ENCODE data around the gene SPEG.

DNA sequence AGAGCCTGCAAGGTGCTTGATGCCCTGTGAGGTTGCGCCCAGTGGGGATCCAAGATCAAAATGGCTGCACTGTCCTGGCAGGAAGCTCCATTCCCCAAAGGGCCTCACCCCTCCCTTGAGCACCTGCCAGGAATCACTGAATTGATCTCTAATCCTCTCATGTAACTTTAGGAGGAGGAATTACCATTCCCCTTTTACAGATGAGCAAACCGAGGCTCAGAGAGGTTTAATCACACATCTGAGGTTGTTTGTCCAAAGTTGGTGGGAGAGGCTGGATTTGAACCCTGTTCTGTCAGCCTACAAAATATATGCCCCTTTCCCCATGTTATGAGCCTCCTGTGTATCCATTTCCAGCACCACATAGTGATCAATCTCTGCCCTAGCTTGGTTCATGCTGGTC, 90.2 kb downstream of the SPEG start:
- TF ChIP-seq POLR2A (IDR thresholded peaks at IDR 0.05; ENCODE audit: insufficient read depth in 1 of 2, low read depth in 2 of 2, low read length in 2 of 2) (no peak), TARDBP (CRISPR knock-in tag; IDR thresholded peaks at IDR 0.05) (no peak)
- TF ChIP-seq, protein P1, sequence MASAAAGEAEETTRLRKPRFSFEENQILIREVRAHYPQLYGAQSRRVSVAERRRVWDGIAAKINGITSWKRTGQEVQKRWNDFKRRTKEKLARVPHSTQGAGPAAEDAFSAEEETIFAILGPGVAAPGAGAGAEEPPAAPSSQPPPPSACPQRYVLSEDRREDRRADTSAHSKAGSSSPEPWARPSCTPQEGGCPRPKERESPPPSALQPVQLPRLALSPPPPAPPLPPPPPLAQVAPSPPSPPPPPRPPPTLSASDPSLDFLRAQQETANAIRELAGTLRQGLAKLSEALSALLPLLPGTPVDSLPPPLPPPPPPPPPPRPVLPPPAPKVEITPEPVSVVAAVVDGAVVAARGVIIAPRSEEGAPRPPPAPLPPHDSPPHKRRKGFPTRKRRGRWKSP (CRISPR knock-in tag; IDR thresholded peaks at IDR 0.05): no peak
- TF ChIP-seq, protein P2, sequence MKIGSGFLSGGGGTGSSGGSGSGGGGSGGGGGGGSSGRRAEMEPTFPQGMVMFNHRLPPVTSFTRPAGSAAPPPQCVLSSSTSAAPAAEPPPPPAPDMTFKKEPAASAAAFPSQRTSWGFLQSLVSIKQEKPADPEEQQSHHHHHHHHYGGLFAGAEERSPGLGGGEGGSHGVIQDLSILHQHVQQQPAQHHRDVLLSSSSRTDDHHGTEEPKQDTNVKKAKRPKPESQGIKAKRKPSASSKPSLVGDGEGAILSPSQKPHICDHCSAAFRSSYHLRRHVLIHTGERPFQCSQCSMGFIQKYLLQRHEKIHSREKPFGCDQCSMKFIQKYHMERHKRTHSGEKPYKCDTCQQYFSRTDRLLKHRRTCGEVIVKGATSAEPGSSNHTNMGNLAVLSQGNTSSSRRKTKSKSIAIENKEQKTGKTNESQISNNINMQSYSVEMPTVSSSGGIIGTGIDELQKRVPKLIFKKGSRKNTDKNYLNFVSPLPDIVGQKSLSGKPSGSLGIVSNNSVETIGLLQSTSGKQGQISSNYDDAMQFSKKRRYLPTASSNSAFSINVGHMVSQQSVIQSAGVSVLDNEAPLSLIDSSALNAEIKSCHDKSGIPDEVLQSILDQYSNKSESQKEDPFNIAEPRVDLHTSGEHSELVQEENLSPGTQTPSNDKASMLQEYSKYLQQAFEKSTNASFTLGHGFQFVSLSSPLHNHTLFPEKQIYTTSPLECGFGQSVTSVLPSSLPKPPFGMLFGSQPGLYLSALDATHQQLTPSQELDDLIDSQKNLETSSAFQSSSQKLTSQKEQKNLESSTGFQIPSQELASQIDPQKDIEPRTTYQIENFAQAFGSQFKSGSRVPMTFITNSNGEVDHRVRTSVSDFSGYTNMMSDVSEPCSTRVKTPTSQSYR (CRISPR knock-in tag; IDR thresholded peaks at IDR 0.05; ENCODE audit: borderline replicate concordance): no peak
